ENCODE data around the gene UBE2N. TPM values are rescaled to one million over a fixed set of nuclear protein-coding genes. Genes with fewer than 3 reads are reported as not detected.
A peak's percentile ranks its signal among the peaks of the same experiment; 100 is the strongest.

Gene UBE2N
- total and polyA plus RNA-seq, 10 of the 15 experiments (the other 5 are each of a cell fraction or from before 2014, with no cell fraction given): 243 to 945 (median 443) TPM

- no peak for TF ChIP-seq E2F8 (IDR thresholded peaks at IDR 0.05; ENCODE audit: low read depth, partially characterized antibody)
- TF ChIP-seq HCFC1 (IDR thresholded peaks at IDR 0.05; ENCODE audit: low read length): no peak
Measured at GRCh38 chr12:93451423-93452158, 9.8 kb upstream of the UBE2N start (continued).

DNA sequence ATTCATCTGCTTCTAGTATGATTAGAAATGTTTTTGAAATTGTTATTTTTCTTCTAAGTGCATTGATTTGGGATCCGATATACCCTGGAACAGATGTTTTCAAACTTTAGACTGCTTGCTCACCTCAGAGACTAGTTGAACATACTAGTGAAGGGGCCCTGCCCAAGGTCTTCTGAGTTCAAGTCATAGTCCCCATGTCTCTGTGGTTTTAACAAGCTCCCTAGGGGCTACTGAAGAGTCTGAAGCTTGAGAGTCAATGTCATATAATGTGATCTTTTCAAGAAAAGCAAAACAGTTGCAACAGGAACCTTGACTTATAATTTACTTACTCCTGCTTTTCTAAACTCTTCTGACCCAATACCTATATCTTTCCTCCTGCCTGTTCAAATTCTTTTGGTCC lies 7.5 kb upstream of the UBE2N start:
- no peaks in the 10 kb centered on the region for H3K79me2 ChIP-seq (ENCODE audit: control insufficient read depth, insufficient read depth, low read length)
- no peaks in the 10 kb centered on the region for H3K36me3 ChIP-seq (ENCODE audit: control insufficient read depth in 2 of 2, insufficient read depth in 2 of 2, low read length in 1 of 2)
- RAD21 ChIA-PET (ENCODE audit: unreplicated experiment): interaction anchor here (1.7 to 1.9 kb wide), 2 partner anchors 11 to 27 kb away, joined by 3 to 7 read pairs; no protein-coding TSS in a partner anchor
- BruUV-seq (replicated peaks): no TSS peak
- in situ Hi-C loops (cut with MboI) (no loop called here), intact Hi-C loops (cut with micrococcal nuclease; ENCODE audit: unreplicated experiment) (no loop called here)
- no peaks in the 10 kb centered on the region for H3K9me3 ChIP-seq (replicated peaks; ENCODE audit: control insufficient read depth, insufficient read depth, low read length)
- CTCF ChIA-PET: interaction anchor here (0.9 to 1.7 kb wide), 4 partner anchors 9 to 29 kb away, joined by 3 to 4 read pairs (median 3); no protein-coding TSS in a partner anchor
- H3K4me3 ChIP-seq: no peak overlapping the region
- H3K4me1 ChIP-seq (ENCODE audit: control insufficient read depth, insufficient read depth, low read length): peaks cover 4% of the 10 kb centered on the region; the same call in 1 of the 2 replicates
- H4K20me1 ChIP-seq (ENCODE audit: control insufficient read depth, insufficient read depth): no peaks in the 10 kb centered on the region
- POLR2A ChIA-PET: interaction anchor here (0.7 to 0.9 kb wide), 3 partner anchors 11 to 74 kb away, joined by 3 to 4 read pairs (median 4); partner anchors contain the start of gene MRPL42
- no peak overlapping the region for H3K4me2 ChIP-seq (ENCODE audit: control insufficient read depth, insufficient read depth)
- WGBS (ENCODE audit: insufficient coverage, insufficient replicate concordance, low lambda C conversion rate, missing lambda C conversion rate): 0% methylated on average over 1 of the region's 1 CpG
- SMC1A ChIA-PET (ENCODE audit: uncharacterized antibody, unreplicated experiment): interaction anchor here (0.6 to 1.7 kb wide), 5 partner anchors 21 to 662 kb away, joined by 3 to 5 read pairs (median 3); no protein-coding TSS in a partner anchor
- H3K27me3 ChIP-seq (replicated peaks in 1 of 2; ENCODE audit: control insufficient read depth in 2 of 2, insufficient read depth in 2 of 2, low read length in 1 of 2): no peaks in the 10 kb centered on the region
- DNase-seq (ENCODE audit: low read depth, low spot score) (no peak), FAIRE-seq (no peak), ATAC-seq (peak; percentile 90)
- TF ChIP-seq JUNB (IDR thresholded peaks at IDR 0.05) (peak; percentile 27; the same call in 1 of the 2 replicates), ZNF384 (IDR thresholded peaks at IDR 0.05; ENCODE audit: borderline replicate concordance, low read depth, low read length) (no peak), RUNX3 (IDR thresholded peaks at IDR 0.05; ENCODE audit: low read length) (peak; percentile 75), GATAD2B (conservative IDR thresholded peaks at IDR 0.05; ENCODE audit: low read depth) (no peak), MEF2B (IDR thresholded peaks at IDR 0.05; ENCODE audit: partially characterized antibody, poor library complexity, severe bottlenecking) (peak; percentile 92)
- no peak overlapping the region; the same call in 1 of the 2 replicates for H2AFZ ChIP-seq (ENCODE audit: control insufficient read depth, low read depth, low read length)
- H3K9ac ChIP-seq (ENCODE audit: control insufficient read depth, insufficient read depth, low read length): no peak overlapping the region
- H3K27ac ChIP-seq (ENCODE audit: control insufficient read depth, insufficient read depth): no peak overlapping the region
